Stimulated activated CD8-positive, alpha-beta memory T cell treated with anti-CD3 and anti-CD28 coated beads, Interleukin-12 subunit alpha, Interleukin-12 subunit beta, amount 100 ng/mL, for 1 hour (primary cell): ENCODE data around the gene RBMX.
A peak's percentile ranks its signal among the peaks of the same experiment; 100 is the strongest.
"Not testable (repeated sequence)": the region's sequence is repeated elsewhere in the genome, so short reads cannot be mapped to it uniquely, and the experiment has no call there.

Source experiments
- DNase-seq: peaks from one replicate; pipeline ENCODE4 v3.0.0-alpha.2; 2020; ENCODE audit warnings: low read depth

Gene RBMX

DNA sequence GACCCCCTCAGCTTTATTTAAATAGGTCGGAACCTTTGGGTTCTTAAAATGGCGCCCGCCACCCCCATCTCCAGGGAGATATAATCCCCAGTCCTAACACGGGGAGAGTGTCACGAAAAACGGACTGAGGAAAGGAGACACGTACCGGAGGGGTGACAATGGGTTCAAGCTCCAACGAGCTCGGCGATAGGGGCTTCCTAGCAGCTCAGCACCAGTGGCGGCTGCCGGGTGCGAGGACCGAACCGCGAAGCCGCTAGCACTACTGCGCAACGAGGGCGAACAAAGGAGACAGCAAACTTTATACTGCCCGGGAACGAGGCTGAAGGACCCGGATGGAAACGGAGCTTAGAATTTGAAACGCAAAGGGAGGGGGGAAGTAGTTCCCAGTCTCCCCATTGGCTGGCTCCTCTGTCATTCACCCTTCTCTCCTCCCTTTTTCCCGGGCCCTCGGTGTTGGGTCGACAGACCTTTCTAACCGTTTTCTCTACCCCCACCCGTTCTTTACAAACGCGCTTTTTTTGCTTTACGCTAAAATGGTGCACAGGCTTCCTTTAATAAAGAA, at the start of gene RBMX:
Gene RBMX (minus strand): TSS at position 274 of the 562 bp plus-strand sequence. CDS start 1,298 bp downstream, outside the sequence.
- DNase-seq, result peak; percentile 87

DNA sequence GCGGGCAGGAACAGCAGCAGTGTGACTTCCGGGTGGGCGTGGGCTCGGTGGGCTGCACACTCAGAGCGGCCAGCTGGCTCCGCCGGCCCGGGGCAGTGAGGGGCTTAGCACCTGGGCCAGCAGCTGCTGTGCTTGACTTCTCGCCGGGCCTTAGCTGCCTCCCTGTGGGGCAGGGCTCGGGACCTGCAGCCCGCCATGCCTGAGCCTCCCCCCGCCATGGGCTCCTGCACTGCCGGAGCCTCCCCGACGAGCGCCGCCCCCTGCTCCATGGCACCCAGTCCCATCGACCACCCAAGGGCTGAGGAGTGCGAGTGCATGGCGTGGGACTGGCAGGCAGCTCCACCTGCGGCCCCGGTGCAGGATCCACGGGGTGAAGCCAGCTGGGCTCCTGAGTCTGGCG, 40.9 kb upstream of the RBMX start:
- not testable (repeated sequence) for DNase-seq

DNA sequence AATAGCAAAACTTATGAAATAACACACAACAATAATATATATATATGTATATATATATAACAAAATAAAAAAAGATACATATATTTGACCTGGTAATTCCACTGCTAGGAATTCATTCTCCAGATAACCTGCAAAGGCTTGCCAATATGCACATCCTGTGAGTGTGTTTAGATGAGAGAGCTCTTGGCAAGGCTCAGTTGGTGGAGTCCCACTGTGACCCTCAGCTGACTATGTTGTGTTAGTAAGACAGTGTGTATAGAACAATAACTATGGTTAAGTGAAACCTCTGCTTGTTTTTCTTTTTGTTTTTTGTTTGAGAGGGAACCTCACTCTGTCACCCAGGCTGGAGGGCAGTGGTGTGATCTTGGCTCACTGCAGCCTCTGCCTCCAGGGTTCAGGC, 39.5 kb upstream of the RBMX start:
- no peak for DNase-seq

DNA sequence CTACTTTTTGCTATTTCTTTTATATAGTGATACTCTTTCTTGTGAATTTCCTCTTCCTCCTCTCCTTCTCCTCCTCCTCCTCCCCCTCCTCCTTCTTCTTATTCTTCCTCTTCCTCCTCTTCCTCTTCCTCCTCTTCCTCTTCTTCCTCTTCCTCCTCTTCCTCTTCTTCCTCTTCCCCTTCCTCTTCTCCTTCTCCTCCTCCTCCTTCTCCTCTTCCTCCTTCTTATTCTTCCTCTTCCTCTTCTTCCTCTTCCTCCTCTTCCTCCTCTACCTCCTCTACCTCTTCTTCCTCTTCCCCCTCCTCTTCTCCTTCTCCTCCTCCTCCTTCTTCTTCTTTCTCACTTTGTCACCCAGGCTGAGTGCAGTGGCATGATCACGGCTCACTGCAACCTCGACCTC, 36.3 kb upstream of the RBMX start:
- DNase-seq, result no peak

DNA sequence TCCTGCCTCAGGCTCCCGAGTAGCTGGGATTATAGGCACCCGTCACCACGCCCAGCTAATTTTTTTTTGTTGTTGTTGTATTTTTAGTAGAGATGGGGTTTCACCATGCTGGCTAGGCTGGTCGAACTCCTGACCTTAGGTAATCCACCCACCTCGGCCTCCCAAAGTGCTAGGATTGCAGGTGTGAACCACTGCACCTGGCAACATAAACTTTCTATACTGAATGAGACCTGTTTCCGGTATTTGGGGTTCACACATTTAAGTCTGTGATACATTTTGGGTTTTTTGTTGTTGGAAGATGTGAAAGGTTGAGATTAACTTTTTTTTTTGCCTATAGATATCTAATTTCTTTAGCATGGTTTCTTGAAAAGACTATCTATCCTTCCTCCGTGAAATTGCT, 31.1 kb upstream of the RBMX start:
- not testable (repeated sequence) for DNase-seq

DNA sequence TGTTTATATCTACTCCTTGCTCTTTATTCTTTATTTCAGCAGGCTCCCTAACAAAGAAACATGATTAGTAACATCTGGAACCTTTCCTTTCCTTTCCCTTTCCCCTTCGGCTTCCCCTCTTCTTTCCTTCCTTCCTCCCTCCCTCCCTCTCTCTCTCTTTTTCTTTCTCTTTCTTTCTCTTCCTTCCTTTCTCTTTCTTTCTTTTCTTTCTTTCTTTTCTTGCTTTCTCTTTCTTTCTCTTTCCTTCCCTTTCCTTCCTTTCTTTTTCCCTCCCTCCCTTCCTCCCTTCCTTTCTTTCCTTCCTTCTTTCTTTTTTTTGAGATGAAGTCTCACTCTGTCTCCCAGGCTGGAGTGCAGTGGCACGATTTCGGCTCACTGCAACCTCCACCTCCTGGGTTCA, 30.7 kb upstream of the RBMX start:
- DNase-seq, result no peak

DNA sequence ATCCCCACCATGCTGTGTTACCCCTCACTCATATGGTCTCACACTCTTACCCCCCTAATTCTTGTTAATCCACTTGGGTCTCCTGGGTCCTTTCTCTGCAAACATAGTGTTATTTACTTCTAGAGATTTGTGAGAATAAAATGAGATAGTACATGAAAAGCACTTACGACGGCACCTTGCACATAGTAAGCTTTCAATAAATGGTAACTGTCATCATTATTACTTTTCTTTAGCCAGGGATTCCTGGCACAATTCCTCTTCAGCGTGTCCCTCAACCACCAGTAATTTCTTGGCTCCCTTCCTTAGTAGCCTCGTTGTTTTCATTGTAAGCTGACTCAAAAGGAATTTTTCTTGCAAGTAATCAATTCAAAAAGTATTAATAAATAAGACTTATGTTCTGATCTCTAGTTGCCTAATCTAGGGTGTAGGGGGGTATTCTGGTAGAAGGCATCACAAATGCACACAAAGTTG, 30.1 kb upstream of the RBMX start:
- no peak for DNase-seq

DNA sequence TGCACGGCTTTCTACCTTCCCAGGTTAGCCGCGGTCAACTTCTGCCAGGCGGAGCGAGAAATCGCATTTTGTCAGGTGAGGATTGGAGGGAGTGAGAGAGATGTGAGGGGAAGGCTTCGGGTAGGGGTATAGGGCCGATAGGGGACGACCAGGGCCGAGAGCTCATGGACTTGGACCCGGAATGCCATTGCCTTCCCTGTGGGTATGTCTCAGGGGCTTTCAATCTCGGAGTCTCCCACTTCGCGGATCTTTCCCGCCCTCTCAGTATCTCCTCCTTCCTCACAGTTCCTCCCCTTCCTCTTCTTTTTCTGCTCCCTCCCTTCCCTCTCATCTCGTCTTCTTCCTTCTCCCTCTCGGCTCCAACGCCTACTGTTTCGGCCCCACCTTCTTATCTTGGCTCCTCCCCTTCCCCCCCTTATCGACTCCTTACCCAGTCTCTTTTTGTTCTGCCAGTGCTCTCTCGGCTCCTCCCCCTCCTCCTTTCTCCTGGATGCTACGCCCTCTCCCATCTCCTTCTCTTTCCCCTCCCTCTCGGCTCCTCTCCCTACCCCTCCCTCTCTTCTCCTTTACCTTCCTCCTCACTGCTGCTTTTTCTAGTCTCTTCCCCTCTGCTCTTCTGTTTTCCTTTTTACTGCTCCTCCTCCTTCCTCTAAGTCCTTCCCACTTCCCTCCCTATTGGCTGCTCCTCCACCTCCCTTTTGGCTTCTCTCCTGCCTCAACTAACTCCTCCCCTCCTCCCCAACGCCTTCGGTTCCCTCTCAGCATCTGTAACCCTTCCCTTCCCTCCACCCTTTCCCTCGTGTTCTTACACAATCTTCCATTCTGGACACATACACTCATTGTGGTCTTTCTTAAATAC, 29.4 kb upstream of the RBMX start:
- peak; percentile 27 for DNase-seq

DNA sequence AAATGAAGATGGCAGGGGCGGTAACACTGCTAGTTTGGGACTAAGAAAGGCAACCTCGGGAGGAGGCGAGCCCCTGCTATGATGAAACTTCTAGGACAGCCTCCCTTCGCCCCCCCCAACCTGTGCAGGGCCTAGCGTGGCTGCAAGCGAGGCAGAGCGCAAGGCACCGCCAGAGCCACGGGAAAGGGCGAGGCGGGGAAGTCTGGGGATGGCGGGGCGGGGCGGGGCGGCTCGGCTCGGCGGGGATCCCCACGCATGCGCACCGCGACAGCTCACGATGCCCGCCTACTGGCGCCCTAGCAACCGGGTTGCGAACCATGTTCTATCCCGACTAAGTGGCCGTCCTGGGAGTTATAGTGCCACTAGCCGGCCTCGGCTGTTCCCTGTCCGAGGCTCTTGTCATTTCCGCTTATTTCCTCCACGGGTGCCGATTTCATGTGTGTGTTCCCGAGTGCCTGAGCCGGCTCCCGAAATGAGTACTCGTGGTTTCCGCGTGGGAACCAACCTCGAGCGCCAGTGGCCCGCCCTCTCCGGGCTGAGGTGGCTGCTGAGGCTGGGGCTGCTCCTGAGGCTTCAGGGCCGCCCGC, 28.7 kb upstream of the RBMX start:
- peak; percentile 60 for DNase-seq

DNA sequence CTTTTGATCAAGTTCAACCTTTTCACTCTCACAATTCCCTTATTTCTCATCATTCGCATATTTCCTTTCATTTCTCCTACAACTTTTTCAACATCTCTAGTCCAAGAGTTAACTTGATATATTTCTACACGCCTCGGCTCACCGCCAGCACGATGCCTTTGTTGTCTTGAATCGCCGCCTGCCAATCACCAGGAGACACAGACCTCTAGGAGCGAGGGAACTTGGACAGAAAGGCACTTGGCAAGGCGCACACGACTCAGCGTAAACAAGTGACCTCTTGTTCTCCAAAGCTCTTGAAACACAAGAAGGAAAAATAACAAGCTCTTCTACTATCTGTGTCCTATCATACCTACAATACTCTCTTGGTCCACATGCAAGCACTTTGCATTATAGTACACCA, 27.1 kb upstream of the RBMX start:
- DNase-seq, result no peak

DNA sequence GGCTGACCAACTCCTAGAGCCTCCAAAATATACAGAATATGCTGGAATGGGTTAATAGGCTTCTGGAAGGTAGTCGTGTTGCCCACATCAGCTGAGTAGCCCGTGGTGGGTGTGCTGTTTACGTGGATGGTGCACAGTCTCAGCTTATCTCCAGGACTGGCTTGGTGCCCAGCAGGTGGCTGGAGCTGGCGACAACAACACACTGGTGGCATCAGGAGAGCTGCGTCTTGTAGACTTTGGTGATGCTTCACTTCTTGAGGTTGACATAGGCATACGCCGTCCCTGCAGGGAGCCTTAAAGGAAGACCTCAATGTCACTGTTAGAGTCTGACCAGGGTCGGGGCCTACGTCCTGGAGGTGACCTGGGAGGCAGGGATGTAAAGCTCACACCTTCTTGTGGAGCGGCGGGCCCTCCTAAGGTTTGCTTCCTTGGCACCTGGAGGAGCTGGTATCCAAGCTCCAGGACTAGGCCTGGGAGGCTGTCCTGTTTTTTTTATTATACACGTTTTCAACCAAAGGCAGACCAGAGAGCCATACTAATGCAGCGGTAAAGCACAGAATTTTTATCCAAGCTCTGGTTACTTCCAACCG, 26.5 kb upstream of the RBMX start:
- no peak for DNase-seq

DNA sequence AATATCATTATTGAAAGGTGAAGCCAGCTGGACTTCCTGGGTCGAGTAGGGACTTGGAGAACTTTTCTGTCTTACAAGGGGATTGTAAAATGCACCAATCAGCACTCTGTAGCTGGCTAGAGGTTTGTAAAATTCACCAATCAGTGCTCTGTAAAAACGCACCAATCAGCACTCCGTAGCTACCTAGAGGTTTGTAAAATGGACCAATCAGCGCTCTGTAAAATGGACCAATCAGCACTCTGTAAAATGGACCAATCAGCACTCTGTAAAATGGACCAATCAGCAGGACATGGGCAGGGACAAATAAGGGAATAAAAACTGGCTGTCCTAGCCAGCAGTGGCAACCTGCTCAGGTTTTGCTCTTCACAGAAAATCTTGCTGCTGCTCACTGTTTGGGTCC, 23.5 kb upstream of the RBMX start:
- not testable (repeated sequence) for DNase-seq

DNA sequence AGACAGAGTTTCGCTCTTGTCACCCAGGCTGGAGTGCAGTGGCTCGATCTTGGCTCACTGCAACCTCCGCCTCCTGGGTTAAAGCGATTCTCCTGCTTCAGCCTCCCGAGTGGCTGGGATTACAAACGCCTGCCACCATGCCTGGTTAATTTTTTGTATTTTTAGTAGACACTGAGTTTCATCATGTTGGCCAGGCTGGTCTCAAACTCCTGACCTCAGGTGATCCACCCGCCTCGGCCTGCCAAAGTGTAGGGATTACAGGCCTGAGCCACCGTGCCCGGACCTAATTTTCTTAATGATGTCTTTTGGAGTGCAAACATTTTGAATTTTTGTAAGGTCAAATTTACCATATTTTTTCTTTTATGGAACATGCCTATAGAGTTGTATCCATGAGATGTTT, 19.5 kb upstream of the RBMX start:
- DNase-seq, result not testable (repeated sequence)

DNA sequence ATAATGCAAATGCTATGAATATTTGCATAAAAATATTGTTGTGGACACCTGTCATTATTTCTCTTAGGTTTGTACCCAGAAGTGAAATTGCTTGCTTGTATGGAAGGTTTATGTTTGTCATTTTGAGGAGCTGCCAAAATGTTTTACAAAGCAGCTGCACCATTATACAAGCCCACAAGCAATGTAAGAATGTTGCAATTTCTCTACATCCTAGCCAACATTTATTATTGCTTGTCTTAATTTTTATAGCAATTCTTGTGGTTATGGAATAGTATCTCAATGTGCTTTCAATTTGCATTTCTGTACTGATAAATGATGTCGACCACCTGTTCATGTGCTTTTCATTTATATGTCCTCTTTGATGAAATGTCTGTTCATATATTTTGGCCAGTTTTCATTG, 18.7 kb upstream of the RBMX start:
- no peak for DNase-seq

DNA sequence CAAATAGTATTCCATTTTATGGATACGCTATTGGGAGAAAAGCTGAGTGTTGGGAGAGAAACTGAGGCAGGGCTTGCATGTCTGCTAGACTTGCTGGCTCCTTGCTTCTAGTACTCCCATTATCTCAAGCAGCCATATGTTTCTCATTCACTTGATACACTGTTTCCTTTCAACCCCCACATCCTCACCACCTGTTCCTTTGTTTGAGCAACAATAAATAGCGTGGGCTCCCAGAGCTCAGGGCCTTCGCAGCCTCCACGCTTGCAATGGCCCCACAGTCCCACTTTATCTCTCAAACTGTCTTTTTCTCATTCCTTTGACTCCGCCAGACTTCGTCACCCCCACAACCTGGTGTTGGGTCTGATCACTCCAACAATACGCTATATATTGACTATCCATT, 18.2 kb upstream of the RBMX start:
- not testable (repeated sequence) for DNase-seq

DNA sequence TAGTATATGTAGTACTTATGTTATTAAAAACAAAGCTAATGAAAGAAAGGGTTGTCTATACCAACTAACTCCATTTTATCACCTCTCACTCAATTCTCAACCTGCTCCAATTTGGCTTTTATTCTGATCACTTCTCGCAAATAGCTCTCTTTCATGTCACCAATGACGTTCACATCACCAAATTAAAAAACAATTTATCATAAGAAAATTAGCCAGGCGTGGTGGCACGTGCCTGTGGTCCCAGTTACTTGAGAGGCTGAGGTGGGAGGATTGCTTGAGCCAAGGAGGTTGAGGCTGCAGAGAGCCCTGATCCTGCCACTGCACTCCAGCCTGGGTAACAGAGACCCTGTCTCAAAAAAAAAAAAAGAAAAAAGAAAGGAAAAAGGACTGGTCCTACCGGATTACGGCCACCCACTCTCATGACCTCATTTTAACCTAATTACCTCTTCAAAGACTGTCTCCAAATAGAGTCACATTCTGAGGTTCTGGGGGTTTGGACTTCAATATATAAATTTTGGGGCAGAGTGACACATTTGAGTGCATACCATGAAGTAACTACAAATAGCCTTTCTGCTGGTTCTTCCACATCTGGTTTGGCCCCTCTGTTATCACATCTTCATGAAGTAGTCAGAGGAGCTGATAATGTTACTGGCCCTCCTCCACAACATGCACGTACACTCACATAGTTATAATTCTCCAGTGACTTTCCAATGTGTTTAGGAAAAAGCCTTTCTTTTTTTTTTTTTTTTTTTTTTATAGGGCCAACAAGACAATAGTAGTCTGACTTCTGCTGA, 15.8 kb upstream of the RBMX start:
- DNase-seq, result no peak

DNA sequence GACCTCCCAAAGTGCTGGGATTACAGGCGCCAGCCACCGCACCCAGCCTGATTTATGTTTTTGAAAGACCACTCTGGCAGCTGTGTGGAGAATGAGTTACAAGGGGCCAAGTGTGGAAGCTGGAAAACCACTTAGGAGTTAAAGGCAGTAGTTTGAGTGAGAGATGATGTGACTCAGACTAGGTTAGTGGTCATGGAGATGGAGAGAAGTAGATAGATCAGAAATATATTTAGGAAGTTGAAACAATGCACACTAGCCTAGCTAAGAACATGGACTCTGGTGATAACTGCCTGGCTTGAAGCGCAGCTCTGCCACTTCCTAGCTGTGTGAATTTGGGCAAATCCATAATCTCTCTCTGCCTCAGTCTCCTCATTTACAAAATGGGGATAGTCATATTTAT, 11.9 kb upstream of the RBMX start:
- no peak for DNase-seq

DNA sequence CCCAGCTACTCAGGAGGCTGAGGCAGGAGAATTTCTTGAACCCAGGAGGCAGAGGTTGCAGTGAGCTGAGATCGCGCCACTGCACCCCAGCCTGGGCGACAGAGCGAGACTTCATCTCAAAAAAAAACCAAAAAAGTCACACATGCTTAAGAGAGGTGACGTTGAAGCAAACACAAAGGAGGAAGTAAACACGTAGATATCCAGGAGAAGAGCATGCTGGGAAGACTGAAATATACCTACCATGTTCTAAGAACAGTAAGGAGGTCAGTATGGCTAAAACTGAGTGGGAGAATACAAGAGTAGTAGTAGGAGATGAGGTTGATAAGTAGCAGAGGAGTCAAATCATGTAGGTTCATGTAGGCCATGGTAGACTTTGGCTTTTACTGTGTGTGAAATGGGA, 10.1 kb upstream of the RBMX start:
- not testable (repeated sequence) for DNase-seq

DNA sequence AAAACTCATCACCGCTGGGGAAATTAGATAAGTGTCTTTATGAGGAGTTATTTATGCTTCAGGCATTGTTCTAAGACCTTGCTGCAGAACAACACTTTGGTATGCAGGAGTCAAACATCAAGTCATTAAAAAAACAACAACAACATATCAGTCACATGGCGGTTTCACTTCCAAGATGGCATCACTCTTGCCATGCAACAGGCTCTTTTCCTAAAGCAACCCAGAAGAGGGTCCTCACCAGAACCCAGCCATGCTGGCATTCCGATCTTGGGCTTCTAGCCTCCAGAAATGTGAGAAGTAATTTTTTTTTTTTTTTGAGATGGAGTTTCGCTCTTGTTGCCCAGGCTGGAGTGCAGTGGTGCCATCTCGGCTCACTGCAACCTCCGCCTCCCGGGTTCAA, 8.7 kb upstream of the RBMX start:
- DNase-seq, result no peak

DNA sequence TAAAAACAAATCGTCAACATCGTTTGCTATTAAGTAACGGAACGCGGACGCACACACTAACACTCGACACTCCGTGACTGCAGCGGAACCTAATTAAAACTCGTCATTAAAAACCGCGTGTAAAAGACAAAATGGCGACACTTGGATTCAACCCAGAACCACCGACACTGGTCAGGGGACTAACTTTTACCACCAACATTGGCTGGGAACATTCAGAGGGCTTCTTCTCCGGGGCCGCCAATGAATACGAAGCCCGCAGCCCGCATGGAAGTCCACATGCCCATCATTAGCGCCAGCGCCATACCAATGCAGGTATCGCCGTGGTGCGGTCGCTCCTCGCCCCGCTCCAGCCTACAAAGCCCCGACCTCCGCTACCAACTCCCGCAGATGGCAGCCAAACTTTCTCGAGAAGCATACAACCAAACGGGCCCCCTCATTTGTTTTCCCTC, 498 bp downstream of the RBMX start:
- DNase-seq, result peak; percentile 5

DNA sequence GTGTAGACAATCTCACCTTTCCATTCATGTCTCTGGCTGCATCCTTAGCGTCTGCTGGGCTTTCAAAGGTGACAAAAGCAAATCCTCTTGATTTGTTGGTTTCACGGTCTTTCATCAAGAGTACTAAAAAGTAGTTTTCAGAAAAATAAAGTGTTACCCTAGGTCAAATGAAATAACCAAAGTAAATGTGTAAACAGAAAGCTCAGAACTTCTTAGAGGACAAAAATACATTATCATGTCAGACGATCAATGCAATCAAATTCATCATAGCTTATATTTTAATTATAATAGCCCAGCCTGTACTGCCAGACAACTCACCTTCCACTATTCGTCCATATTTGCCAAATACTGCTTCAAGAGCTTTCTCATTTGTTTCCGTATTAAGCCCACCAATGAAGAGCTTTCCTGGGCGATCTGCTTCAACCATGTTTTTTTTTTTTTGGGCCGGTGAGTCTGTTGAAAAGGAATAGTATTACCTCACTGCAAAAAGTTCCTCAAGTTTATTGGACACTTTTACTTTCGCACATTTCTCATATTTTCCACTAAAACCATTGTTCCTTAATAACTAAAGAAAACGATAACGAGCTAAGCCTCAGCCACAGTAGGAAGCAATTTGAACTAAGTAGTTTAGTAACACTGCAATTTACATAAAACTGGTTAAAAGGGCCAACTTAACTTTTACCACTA, 1.4 kb downstream of the RBMX start:
- DNase-seq, result no peak
